SK-N-MC (cell line): Measurements from ENCODE around the gene STX17.

Source experiments
- EZH2 ChIP-seq: fragments of 200-600 bp; sonication (generic); IDR thresholded peaks from one replicate; pipeline ENCODE4 v1.6.1; 2017; ENCODE audit warnings: antibody characterized with exemption
- POLR2AphosphoS5 ChIP-seq: IDR thresholded peaks from 2 replicates; pipeline ENCODE4 v1.6.1; 2012; ENCODE audit warnings: mild to moderate bottlenecking, low read depth, low read length, borderline replicate concordance

DNA sequence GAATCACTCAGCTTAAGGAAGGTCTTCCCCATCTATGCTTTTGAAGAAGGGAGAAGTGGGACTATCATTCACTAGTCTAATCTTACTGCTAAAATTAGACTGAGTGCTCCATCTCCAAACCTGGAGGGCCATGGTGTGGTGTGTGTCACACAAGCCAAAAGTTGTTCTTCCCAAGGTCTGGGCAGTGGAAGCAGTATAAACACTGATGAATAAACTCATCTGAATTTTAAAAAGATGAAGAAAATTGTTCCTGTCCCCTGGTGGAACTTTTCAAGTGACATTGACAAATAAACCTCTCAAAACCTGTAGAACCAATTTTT is 16.2 kb downstream of the STX17 start:
- TF ChIP-seq POLR2AphosphoS5: no peak
- TF ChIP-seq EZH2: no peak
